HG02798 (cell line): Measurements from ENCODE around the gene SIRT7.

Experiments
- ATAC-seq: cut with Tn5 transposase; IDR thresholded peaks from one replicate; pipeline ENCODE4 v1.9.1; 2021; ENCODE audit warnings: mild to moderate bottlenecking; ENCODE audit not compliant: unreplicated experiment, poor library complexity

Gene SIRT7

DNA sequence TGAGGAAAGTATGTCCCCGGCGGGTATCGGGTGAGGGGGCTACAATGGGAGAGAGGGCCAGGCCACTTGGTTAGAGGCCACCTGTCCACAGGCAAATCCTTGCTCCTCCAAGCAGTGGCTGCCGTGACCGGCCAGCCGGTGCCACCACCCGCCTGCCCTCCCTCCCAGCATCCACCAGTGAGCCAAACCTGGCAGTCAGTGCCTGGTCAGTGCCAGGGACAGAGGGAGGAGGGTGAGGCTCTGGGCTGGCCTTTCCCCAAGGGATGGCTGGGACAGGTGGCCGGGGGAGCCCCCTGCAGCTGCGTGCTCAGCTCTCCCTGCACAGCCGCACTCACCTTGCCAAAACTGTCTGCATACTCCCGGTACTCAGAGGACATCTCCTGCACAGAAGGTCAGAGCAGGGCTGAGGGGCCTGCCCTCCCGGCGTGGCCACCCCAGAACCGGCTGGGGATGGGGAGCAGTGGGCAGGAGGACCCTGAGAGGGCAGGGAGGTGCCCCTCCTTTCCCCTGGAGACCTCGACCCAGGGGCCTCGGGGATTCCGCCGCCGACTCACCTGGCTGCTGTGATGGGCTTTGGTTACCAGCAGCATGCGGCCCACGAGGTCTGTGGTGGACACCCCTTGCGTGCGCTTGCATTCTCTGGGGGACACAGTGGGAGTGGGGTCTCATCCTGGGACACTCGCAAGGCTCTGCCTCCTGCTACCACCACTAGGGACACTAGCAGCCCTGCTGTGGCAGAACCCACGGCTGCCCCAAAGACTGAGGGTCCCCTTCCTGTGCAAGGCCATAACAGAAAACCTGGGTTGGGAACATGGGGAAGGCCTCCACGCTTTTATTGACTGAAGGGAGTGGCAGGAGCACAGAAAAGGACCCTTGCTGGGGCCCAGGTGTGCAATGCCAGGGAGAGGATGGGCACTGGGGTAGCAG lies 10.5 kb downstream of the SIRT7 start:
- no peak for ATAC-seq

DNA sequence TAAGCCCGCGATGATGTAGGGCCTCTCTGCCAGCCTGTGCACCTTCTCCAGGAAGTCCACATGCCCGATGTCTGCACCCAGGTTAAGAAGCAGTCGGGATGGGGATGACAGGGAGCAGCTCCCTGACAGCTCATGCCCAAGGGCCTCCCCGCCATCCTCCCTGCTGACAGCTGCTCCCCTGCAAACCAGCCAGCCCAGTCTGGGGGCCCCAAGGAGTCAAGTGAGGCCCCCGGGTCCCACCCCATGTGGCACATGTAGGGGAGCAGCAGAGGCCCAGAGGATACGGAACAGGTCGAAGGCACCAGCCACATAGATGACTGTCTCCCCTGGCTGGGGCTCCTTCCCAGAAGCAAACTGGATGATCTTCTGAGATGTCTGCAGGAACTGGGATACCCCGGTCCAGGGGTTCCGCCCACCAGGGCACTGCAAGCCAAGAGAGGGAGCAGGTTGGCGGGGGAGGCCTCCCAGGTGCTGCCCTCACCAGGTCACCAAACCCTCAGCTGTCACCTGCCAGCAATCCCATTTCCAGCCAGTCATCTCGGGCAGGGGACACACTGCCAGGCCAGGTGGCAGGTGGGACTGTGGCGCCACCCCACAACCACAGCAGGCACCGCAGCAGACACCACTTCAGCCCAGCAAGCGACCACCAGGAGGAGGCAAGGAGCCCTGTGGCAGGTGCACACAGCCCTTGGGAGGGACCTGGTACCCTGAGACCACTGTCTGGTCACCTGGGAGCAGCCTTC lies 11.3 kb downstream of the SIRT7 start:
- no peak for ATAC-seq

DNA sequence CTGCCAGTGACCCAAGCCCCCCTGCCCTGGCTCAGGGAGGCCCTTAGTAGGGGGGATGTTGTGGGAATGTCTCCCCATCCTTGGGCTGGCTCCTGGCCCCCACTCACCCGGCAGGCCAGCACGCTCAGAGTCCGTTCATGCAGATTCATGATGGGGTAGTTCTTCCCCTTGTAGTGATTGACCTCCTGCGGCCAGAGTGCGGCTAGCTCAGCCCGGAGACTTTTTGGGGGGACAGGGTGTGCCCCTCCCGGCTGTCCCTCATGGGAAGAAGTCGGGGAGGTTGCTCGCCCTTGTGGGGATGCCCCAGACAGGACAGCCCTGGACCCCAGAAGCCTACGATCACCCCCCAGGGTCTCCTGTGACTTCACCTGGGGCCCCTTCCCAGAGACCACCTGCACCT lies 12.0 kb downstream of the SIRT7 start:
- no peak for ATAC-seq

DNA sequence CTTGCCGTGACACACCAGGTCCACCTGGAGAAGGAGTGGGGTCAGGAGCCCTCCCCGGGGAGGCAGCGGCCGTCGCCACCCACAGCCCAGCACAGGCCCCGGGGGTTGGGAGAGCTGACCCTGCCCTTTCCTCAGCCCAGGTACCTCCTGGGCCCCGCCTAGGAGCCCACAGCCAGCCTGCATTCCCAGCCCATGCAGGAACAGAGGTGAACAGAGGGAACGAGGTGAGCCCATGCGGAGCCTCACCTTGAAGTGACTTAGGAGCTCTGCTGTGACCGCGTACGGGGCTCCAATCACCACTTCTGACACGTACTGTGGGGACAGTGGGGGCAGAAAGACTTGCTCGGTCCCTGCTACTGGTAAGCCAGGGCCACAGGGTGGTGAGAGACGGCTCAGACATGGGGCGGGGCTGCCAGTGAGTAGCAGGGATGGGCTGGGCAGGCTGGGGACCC lies 12.5 kb downstream of the SIRT7 start:
- no peak for ATAC-seq

DNA sequence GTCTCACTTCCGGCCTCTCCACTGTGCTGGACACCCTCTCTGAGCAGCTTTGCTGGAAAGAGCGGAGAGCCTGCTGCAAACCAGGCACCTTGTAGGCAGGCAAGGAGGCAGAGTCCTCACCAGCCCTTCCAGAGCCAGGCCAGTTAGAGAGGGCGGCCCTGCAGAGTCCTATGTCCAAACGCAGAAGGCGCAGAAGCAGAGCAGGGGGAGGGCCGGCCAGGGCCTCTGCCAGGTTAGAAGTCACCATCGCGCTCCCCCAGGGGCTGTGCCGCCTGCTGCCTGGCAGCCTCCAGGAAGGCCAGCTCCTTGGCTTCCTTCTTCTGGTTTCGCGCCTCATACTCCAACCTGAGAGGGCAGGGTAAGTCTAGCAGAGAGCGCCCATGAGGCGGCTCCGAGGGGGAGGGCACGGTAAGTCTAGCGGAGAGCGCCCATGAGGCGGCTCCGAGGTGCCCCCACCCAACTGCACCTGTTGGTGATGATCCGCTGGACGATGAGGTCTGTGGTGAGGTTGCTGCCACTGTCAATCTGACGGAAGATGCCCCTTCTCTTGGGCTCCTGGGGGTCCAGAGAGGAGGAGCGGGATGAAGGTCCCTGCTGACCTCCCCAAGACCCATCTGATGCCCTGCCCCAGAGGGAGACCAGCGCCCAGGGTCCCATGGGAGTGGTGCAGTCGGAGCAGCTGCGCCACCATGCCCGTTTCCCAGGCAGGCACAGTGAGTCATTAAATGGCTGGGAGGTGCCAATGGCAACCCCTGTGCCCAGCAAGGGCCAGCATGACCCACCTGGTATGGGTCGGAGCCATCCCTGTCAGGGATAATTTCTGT lies 13.2 kb downstream of the SIRT7 start:
- ATAC-seq: no peak

DNA sequence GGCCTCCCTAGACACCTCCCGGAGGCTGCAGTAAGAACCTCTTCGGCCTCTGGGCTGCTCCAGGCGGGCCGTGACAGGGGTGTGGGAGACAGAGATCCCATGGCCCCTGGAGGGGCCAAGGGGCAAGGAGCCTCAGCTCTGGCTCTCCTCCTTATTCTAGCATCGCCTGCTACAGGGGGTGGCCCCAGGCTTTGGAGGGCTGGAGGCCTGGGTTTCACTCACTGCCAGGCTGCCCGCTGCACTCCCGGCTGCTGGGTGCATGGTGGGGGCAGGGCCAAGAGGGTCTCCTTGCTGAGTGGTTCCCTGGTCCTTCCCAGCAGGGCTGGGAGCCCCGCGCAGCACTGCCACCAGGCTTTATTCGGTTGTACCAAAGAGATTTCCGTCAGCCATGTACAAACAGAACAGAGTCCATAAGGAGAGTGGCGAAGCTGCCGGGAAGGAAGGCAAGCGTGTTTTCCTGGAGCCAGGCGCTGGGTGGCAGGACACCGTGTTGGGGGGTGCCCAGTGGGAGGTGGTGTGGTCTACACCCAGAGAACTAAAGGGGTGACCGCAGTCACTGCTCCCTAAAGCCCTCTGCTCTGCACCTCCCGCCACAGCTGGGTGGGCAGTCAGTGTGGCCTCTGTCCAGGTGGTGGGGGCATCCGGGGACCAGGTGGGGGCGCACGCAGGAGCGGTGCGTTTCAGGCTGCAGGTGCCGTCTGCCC lies 13.9 kb downstream of the SIRT7 start:
- ATAC-seq: no peak

DNA sequence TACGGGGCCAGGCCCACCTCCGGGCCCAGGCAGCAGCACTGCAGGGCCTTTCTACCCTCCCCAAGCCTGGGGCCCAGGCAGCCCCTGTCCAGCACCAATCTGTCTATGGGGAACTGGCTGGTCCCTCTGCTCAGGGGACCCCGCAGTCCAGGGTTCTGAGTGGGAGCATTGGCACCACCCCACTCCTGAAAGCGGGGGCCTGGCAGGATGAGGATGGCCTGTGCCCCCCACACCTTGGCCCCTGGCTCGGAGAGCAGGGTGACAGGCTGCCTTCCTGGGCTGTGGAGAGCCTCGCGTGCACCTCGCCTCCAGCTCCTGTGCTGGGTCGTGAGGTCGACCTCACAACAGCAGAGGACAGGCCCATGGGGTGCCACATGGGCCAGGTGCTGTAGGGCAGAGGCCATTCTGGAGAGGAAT lies 14.6 kb downstream of the SIRT7 start:
- no peak for ATAC-seq

DNA sequence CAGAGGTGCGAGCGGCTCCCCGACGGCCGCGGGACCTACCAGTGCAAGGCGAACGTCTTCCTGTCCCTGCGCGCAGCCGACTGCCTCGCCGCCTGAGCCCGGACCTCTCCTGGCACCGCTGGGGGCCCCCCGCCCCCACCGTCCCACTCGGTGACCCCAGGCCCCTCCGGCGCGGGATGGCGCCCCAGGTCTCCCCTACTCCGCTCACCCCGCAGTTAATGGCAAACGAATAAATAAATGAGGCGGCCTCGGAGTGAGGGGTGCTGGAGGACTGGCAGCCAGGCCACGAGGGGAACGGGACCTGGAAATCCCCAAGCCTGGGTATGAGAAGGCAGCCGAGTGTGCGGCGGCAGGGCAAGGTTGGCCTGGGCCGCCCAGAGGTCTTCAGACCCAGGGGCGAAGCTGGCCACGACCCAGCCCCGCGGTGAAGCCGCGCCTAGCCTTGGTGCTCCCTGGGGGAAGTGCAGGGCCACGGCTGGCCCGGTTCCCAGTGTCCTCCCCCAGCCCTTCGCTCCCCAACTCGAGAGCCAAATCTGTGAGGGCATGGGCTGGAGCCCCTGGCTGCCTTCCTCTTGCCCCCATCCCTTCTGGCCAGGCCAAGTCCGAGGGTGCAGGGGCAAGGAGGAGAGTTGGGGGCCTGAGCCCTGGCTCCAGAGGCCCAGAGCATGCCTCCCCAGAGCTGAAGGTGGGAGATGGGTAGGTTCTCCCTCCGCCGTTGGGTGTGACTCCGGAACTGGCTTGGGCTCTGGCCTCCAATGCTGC lies 15.1 kb downstream of the SIRT7 start:
- no peak for ATAC-seq

DNA sequence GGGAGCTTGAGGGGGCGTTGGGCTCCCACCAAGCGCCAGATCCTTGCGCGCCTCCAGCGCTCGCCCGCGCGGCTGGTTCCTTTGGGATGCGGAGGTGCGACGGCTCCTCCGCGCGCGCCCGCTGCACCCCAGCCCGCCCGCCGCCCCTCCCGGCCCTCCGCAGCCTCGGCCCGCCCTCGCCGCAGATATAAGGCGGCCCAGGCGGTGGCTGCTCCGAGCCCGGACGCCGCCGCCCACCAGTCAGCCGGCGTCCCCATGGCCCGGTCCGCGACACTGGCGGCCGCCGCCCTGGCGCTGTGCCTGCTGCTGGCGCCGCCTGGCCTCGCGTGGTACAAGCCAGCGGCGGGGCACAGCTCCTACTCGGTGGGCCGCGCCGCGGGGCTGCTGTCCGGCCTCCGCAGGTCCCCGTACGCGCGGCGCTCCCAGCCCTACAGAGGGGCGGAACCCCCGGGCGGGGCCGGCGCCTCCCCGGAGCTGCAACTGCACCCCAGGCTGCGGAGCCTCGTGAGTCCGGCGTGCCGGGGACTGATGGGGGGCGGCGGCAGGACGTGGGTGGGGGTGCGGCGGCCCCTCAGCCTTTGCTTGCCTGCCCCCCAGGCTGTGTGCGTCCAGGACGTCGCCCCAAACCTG lies 15.8 kb downstream of the SIRT7 start, which contains the start of gene NPB:
Gene NPB (plus strand): TSS at position 216 of the 630 bp plus-strand sequence. CDS start 40 bp downstream, at position 256.
- no peak for ATAC-seq

DNA sequence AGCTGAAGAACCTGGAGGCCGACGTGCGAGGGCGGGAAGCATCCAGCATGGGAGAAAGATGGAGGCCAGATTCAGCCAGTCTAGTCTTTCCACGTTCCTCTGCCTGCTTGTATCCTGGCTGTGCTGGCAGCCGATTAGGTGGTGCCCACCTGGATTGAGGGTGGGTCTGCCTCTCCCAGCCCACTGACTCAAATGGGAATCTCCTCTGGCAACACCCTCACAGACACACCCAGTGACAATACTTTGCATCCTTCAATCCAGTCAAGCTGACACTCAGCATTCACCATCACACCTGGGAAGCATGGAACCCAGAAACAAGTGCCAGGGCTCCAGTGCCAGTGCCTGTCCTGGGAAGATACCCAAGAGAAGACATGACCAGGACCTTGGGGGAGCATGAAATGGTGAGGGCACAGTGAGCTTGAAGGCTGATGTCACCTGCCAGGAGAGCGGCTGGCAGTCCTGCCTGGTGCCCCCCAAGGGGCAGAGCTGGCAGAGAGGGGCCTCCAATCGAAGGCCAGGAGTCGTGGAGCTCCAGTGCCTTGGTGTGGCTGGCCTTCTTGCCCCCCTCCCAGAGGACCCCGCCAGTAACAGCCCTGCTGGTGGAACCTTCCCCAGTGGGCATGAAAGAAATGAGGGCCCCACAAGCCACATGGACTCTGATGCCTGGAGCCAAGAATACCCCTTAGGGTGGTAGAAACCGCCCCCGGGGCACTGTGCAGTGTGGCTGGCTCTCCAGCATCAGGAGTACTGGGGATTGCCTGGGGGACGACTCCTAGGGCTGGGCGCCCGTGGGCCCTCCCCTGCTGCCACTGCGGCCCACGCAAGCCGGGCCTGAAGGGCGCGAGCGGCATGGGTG lies 16.6 kb downstream of the SIRT7 start:
- no peak for ATAC-seq

DNA sequence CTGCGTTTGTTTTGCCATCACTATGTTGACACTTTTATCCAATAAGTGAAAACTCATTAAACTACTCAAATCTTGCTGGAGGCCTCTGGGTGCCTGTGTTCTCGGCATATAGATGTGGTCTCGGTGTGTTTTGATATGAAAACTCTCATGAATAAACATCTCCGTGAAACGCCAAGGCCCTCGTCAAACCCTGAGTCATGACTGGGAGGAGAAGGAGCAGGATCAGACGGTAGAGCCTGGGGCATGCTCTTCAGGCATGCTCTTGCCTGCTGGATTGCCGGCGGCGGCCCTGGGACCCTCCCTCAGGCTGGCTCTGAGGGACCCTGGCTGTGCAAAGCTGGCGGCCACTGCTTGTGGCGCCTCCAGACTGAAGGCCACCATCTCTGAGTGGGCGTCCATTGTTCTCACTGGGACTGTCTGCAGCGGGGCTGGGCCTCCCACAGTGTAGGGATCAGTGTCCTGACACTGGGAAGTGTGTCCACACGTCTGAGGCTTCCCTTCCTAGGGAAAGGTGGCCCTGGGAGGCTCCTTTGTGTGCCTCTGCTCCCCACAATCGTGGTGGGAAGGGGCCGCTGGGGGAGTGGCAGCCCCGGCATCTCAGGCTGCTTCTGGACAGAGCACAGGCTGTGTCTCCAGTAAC lies 17.7 kb downstream of the SIRT7 start:
- ATAC-seq: no peak

DNA sequence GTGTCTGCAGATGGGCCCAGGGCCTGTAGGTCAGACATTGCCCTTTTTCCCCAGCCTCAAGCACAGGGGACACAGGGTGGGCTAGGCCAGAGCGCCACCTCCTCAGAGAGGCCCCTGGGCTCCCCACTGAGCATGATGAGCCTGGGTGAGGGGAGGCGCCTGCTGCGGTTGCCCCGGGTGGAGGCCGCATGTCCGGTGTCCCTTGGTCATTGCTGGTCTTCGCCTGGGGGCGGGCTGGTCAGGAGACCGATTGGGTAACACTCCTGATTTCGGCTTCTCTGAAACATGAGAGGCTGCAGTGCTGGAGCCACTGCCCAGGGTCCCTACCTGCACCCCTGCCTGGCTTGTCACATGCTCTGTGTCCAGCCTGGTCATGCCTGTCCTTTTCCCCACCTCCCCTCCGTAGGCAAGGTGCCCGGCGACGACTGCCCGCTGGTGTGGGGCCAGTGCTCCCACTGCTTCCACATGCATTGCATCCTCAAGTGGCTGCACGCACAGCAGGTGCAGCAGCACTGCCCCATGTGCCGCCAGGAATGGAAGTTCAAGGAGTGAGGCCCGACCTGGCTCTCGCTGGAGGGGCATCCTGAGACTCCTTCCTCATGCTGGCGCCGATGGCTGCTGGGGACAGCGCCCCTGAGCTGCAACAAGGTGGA lies 18.3 kb downstream of the SIRT7 start:
- no peak for ATAC-seq

DNA sequence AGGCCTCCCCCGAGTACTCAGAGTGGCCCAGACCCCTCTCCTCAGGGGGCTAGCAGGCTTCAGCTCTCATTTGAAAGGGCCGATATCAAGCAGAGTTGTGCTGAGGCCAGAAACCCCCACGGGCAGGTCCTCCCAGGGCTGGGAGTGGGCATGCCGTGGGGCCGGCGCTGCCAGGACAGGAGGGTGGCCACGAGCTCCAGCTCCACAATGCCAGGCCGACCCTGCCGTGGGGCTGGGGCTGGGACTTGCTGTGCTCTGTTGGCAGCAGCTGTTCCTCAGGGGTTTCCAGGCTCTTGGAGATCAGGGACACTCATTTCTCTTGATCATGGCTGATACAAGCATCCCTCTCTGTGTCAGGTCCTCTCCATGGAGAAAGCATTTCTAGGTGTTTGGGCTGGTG lies 19.1 kb downstream of the SIRT7 start:
- ATAC-seq: no peak

DNA sequence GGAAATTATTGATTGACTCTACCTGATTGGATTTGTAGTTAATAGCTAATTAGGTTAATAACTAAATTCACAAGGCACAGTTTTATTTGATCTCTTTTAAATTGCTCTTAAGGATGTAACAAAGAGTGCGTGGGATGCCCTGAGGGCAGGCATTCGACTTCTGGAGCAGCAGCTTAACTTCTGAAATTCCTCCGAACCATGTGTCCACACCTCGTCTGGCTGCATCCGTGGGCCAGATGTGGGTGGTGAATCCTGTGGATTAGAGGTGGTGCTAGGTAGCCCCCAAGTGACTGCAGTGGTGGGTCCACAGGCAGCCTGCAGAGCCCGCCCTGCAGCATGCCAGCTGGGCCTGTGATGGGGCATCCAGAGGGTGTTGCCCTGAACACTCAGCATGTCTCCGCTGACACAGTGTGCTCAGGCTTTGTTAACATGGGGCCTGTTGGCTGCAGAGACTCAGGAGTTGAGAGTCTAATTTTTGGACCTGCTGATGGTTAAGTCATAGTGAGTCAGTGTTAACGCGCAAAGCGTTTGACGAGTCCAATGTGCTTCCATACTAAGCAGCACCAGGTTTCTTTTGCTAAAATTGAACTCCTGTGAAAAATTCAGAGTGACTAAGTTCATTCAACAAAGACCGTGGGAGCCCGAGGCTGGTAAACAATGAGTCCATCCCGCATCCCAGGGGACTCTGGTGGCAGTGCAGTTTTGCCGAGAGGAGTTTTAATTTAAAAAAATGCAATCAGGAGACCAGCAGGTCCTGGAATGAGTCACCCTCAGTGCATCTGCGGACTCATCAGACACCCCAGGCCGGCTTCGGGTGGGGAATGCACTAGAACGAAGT lies 19.7 kb downstream of the SIRT7 start:
- ATAC-seq: no peak

DNA sequence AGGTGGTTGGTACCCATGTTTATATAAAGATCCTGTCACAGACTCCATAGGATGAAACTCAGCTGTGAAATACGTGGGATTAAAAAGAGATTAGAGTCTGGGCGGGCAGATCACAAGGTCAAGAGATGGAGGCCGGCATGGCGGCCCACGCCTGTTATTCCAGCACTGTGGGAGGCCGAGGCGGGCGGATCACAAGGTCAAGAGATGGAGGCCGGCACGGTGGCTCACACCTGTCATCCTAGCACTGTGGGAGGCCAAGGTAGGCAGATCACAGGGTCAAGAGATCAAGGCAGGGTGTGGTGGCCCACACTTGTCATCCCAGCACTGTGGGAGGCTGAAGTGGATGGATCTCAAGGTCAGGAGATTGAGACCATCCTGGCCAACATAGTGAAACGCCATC lies 22.6 kb downstream of the SIRT7 start:
- ATAC-seq: no peak

DNA sequence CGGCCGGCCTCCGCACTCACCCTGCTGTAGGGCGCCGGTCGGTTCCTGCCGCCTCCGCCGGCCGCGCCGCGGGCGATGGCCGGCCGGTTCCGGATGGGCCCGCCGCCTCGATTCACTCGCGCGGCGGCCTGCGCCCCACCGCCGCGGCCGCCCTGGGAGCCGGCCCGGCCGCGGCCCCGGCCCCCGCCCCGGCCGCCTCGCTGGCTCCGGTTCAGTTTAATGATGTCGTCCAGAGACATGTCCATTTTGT lies 26.7 kb downstream of the SIRT7 start:
- no peak for ATAC-seq
